GM19193 (cell line): ENCODE data around the gene PGBD5.

Experiments used
- POLR2A ChIP-seq: IDR thresholded peaks from 4 replicates; pipeline ENCODE4 v1.6.1; 2011; ENCODE audit not compliant: insufficient read depth, insufficient read length; ENCODE audit errors: extremely low read depth

Gene PGBD5

DNA sequence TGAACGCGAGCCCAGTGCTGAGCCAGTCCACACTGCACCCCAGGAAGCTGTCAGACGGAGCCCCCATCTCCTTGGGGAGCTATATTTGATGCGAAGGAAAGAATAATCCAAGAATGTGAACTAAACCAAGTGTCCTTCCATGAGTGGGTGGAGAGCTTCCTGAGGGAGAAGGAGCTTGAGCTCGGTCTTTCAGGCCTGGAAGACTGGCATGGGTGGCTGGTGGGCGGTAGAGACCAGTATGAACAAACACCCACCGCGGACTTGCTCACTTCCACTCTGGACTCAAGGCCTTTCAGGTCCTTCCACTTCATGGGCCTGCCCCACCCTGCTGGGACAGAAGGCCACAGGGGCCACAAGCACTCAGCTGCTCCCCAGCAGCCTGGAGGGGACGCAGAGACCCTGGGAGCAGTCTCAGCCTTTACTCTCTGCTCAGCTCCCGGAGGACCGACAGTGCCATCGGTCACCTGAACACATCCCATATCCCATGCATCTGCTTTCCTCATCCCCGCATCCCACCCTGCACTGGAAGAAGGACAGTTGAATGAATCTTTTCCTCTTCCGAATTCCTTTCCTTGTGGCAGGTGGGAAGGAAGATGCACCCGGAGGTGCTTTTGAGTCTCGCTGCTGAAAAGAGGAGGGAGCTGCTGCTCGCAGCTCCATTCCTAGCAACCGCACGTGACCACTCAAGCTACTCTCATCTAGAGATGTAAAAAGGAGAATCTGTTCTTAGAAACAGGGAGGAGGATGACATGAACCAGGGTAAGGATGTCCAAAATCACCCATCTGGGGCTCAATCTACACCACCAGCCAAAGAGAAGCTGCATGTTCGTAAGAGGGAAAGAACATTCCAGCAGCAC lies 92.3 kb downstream of the PGBD5 start:
- TF ChIP-seq POLR2A = no peak

DNA sequence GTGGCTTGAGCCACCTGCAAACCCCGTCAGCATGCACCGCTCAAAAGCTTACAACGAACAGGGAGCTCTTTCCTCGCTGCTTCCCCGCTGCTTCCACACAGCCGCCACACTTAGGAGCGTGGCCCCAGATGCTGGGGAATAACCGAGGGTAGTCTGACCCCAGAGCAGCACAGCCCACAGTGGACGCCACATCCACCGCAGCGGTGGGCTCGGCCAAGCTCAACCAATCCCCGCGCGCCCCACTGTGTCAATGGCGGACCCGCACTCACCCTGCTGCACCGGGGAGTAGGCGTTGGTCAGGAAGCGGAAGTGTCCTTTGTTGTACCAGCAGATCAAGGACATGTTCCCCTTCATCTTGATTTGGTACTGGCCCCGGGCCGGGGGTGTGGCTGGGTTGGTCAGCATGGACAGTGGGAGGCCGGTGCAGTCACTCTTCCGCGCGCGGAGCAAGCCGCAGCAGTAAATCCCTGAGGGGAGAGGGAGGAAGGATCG lies 93.5 kb downstream of the PGBD5 start:
- no peak for TF ChIP-seq POLR2A

DNA sequence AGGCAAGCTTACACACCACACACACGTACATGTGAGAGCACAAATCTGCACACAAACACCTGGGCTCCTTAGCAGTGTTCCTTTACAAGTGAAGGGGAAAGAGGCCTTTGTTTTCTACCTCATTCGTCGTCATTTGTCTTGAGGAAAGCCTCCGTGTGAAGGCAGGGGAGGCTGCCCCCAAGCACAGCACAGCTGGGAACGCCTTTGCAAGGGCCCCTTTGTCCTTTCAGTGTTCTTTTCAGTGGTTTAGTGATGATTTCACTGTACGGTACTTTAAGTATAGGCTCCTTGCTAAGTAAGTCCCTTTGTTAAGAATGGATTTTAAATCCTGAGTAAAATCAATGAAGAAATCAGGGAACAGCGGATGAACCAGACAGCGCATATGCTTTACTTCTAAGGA lies 94.1 kb downstream of the PGBD5 start:
- TF ChIP-seq POLR2A = no peak

DNA sequence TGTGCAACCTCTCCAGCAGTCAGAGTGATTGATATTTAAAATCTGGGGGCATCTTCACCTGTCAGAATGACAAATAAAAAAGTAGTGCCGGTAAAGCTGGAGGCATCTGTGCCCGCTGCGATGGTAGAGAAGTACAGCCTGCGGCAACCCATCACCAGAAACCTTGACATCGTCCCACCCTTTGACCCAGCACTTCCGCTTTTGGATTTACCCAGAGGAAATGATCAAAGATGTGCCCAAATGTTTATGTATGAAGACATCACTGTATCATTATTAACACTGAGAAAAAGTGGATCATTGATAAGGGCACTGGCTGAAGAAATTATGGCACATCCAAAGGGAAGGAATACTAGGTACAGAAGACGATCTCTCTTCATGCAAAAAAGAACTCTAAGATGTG lies 96.0 kb downstream of the PGBD5 start:
- TF ChIP-seq POLR2A = no peak

DNA sequence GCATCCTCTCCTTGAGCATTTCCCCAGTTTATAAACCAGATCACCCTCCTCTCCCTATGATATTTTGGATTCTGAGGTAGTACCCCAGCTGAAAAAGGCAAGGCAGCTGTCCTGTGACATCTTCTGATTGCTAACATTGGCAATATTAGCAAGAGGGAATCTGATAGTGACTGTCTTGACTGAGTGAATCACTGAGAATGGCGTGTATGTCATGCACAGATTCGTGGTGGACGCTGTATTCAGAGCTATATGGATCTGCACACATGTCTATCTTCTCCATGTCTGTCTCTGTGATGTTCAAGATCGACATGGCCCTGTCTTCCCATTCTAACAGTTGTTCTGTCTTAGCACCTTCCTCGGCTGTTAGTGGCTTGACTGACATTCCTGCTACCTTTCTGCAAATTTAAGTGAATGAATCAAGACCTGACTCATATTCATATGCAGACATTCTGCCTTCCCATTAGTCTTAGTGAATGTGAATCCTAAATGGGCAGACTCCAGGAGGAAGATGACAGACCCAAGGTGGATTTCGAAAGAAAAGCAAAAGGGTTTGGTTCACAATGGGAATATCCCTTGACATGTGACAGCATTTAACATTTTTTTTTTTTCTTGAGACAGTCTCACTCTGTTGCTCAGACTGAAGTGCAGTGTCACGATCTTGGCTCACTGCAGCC lies 97.7 kb downstream of the PGBD5 start:
- no peak for TF ChIP-seq POLR2A

DNA sequence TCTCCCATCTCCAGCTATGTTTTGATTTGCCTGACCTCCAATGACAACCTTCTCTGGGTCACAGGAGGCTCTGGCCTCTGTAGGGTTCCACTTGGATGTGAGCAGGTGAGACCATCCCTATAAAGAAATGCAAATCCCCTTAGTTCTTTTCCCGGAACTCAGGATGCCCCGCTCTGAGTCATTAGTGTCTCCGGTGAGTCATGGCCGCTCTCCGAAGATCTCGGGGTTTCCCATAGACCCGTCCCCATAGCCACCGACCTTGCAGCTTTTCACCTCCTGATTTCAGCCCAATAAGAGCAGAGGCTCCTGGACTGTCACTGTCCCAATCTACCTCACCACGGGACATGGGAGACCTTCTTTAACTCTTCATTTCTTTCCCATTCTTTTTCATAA lies 98.2 kb downstream of the PGBD5 start:
- no peak for TF ChIP-seq POLR2A

DNA sequence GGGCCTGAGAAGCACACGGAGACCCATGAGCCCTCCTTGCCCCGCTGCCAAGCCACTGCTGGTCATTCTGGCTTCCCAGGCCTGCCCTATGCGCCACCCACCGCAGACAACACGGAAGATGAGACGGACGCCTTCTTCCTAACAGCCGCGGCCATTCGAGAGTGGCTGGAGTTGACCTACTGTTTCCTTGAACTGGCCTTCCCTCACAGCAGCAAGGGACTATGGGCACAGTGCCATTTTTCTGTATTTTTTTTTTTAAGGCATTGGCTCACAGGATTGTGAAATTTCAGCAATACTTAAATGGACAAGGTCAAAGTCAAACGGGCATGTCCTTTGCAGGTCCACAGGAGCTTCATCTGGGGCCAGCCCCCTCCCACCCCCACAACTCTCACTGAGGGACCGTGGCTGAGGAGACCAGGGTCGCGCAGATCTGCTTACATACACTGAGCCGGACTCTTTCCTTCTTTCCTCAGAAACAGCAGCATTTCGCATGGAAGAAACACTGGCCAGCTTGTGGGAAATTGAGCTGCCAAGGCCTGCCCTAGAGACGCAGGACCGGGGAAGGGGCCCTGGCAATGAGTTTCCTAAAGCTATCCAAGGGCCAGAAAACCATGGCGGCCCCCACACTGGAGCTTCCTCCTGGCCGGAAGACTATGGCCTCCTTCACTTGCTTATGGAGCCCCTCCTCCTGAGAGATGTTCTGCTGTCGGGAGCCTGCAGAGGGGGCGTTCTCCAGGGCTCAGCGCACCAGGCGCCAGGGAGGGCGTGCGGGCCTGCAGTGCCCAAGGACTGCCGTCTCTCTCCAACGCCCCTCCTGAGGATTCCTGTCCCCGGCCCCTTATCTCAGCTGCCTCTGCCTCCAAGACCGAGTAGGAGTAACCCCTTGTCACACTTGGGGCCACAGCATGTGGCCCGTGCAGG lies 98.9 kb downstream of the PGBD5 start:
- TF ChIP-seq POLR2A = no peak

DNA sequence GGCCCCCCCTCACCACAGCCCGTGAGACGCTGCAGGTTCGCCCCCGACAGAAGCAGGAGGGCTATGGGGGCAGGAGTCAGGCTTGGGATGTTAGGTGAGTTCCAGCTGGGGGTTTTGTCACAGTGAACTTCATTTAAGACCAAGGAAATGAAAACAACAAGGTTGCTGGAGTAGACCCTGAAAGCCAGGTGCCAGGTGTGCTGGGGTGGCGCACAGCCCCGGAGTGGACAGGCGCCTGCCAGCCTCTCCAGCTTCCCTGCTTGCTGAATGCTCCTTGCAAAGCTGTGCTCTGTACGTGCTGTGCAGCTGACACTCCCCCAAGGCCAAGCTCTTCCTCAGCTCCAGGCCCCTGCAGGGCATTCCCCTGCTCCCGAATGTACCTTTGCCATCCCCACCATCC lies 102.4 kb downstream of the PGBD5 start:
- no peak for TF ChIP-seq POLR2A

DNA sequence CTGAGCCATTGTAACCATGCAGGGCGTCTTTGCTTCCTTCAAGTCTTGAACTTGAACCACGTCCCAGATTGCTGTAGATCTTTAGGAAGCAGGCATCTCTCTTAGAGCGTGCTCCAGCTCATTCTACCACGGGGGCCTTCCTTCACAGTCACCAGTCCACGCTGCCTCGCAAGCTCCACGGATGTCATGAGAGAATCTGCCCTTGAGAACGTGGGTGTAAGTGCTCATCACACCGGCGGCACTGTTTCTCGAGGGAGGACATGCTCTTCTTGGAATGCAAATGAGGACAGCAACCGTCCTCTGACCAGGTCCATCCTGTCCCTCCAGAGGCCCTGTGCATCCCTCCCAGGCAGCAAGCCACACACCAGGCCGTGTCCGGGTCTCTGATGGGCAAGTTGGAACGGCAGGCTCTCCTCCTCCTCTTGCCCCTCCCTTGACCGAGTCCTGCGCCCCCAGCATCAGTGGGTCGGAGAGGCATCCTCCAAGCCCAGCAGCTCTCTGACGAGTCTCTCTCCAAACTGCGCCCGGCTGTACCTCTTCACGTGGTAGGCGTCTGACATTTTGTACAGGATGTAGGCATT lies 103.1 kb downstream of the PGBD5 start:
- TF ChIP-seq POLR2A = no peak

DNA sequence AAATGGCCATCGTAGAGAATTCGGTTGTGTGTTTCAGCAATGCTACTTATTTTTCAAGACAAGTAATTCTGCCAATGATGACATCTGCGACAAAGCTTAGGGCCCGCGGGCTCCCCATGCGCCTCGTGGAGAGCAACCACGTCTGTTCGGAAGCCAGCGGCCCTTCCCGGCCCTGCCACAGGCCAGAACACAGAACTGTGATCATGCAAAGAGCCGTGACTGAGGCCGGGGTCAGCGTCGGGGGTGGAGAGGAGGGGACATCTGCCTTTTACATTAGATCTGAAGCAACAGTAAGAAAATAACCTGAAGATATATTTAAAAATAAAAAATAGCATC lies 103.7 kb downstream of the PGBD5 start:
- no peak for TF ChIP-seq POLR2A

DNA sequence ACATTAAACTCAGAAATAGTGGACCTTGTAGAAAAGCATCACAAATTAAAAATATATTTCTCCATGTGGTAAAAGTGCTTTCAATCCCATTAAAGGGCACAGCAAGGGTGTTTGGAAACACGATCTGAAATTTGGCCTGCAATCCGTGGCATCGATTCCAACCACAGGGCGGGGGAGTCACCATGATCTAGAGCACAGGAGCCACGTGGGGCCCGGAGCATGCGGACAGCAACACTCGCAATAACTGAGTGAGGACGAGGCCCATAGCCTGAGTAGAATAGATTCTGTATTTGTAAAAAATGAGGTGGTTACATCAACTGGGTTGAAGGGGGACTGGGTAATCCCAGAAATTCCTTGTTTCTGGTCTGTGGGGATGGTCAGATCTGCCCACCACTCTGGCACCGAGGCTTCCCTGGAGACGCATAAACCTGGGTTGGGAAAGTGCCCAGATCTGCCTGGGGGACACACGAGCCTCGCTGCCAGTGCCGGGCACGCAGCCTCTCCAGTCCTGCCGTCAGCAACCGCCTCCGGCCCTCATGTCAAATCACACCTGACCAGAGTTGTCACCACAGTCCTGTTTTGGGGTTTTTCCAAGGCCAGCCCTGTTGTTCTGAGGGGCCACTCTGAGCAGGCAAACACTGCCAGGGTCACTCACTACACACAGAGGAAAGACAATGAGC lies 104.3 kb downstream of the PGBD5 start:
- no peak for TF ChIP-seq POLR2A

DNA sequence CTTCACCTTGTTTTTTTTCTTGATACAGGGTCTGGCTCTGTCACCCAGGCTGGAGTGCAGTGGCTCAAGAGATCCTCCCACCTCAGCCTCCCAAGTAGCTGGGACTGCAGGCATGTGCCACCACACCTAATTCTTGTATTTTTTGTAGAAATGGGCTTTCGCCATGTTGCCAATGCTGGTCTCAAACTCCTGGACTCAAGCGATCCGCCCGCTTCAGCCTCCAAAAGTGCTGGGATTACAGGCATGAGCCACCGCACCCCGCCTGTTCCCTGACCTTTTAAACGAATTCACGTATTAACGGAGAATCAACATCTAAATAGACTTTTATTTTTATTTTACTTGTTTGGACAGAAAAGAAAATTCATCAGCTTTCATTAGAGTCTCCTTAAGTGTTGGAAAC lies 104.8 kb downstream of the PGBD5 start:
- TF ChIP-seq POLR2A = no peak

DNA sequence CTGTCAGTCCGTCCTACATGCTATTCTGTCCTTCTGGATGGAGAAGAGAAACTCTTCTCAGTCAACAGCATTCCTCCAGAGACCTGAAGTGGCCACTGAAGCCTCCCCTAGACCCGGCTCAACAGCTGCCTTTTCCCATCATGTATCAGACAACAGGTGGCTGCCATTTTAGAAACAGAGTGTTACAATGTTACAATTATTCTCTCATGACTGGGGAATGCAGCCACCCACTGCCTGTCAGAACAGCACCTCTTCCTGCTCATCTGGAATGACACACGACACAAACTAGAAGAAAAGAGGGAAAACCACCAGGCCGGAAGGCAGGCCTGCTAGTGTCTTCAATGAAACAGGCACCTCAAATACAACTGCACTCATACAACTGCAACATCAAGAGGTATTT lies 105.3 kb downstream of the PGBD5 start:
- no peak for TF ChIP-seq POLR2A

DNA sequence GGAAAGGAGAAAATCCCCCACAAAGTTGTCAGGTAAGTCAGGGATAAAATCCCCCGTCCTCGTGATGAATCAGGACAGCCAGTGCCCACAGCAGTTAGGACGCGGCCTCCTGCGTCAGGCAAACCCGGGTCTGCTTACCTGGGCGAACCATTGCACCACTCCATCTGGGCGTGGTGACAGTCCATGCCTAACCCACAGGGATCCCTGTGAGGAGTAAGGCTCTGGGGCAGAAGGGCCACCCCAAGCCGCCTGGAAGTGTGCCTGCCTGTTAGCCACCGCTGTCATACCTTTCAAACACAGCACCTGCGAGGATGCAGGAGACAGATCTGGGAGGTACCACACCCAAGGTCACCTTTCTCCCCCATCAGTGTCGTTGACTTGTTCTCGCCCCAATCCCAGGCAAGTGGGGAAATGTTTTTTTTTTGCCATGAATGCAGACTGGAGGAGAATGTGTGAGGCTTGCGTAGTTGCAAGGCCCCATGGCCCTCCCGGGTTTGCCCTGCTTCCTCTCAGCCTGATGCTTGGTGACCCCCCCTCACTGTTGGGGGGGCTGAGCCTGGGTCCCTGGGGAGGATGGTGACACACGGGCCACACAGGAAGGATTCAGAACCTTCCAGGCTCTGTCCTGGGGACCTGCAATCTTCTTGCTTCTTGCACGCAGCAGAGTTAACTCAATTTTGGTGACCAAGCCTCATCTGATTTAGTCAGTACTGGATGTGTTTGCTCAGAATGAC lies 107.0 kb downstream of the PGBD5 start:
- no peak for TF ChIP-seq POLR2A
